ENCODE data around the gene EMSY.
A peak's percentile ranks its signal among the peaks of the same experiment; 100 is the strongest.

The EMSY gene

DNA sequence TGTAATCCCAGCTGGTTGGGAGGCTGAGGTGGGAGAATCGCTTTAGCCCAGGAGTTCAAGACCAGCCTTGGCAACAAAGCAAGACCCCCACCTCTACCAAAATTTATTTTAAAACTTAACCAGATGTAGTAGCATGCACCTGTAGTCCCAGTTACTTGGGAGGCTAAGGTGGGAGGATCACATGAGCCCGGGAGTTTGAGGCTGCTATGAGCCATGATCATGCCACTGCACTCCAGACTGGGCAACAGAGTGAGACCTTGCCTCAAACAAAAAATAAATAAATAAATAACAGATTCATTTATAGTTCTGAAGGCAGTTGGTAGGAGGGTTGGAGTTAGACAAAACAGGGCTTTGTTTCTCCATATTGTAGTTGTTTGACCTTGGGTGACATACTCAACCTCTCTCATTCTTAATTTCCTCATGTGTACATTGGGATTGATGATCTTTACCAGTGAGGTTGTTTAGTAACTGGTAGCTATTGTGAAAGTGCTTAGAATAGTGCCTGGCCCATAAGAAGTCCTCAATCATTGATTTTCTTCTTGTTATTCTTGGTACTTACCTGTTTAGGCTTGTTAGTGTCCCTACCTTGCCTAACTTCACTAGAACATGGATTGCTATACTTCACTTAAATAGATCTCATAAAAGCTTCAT, 79.1 kb downstream of the EMSY start:
- DNase-seq: no peak

GRCh38 chr11:76524461-76524860, 79.6 kb downstream of the EMSY start:
- peak; percentile 51 for DNase-seq

GRCh38 chr11:76524919-76525318, 80.1 kb downstream of the EMSY start:
- no peak for DNase-seq

GRCh38 chr11:76526878-76527277, 82.1 kb downstream of the EMSY start:
- DNase-seq: no peak

DNA sequence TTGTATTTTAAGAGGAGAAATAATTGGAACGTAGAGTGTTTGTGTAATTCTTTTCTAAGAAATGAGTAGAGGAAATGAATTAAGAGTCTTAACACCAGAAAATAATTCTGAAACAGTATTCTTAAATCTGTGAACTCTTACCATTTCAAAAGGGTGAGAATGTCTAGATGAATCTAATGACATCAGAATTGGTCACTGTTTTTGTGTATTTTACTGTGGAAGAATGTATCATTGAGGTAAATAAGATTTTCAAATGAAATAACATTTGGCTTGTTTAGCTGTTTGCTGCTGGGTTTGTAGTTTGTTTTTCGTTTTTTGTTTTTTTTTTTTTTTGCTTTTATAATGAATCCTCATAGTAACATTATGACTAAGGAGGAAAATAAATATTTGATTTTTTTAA, 97.6 kb downstream of the EMSY start:
- DNase-seq: no peak

GRCh38 chr11:76543006-76543703, 98.3 kb downstream of the EMSY start:
- no peak for DNase-seq

GRCh38 chr11:76550781-76551180, 106.0 kb downstream of the EMSY start:
- DNase-seq: no peak

DNA sequence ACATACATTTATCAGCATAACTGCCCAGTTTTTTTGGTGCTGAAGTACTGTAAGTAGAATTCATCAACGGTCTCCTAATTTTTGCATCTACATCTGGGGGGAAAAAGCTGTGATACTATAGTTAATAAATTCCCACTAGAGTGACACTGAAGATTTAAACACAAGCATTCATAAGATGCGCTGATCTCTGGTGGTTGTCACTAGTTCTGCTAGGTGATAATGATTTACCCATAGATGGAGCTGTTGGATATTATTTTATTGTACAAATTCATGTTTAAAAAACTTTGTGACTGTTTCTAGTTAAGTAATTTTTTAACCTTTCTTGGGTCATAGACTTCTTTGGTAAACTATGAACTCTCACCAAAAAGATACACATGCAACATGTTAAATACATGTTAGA, 106.6 kb downstream of the EMSY start:
- DNase-seq: peak; percentile 36

DNA sequence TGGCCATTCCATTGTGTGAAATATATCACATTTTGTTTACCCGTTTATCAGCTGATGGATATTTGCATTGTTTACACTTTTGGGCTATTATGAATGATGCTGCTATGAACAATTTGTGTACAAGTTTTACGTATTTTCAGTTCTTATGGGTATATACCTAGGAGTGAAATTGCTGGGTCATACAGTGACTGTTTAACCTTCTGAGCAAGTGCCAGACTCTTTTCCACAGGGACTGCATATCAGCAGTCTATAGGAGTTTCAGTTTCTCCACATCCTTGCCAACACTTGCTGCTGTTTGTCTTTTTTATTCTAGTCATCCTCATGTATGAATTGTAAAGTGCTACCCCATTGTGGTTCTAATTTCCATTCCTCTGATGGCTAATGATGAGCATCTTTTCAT, 108.2 kb downstream of the EMSY start:
- DNase-seq: no peak

DNA sequence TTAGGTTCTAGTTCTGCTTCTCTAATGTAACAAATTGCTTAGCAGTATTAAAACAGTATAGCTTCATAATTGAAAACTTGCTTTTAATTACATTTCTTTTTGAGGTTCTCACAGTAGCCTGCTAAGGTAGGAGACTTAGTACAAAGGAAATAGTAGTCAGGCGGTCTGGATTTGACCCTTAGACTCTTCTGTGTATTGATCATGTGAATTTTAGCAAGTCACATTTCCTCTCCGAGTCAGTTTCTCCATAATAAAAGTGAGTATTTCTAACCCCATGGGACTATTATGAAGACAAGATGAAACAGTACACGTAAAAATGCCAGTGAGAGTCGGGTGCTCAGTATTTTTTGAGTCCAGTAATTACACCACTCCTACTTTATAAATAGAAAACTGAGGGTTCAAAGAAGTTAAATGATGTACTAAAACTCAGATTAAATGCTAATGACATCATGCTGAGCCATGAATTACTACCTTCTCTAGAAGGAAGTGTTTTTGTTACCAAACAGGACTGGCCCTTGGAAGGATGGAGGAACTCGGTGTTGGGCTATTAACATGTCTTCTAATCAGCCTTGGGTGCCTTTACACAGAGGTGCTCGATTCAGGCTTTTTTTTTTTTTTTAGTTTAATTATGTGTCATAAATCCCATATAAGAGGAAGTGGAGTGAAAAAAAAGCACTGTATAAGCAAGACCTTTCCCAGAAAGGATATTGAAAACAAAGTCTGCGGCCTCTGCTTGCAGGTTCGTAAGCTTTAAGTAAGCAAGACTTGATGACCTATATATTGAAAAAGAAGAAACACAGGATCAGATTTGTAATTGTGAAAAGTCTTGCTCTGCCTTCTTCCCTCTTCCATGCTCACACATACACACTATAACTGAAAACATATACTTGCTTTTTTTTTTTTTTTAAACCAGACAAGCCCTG, 109.0 kb downstream of the EMSY start:
- DNase-seq: no peak

DNA sequence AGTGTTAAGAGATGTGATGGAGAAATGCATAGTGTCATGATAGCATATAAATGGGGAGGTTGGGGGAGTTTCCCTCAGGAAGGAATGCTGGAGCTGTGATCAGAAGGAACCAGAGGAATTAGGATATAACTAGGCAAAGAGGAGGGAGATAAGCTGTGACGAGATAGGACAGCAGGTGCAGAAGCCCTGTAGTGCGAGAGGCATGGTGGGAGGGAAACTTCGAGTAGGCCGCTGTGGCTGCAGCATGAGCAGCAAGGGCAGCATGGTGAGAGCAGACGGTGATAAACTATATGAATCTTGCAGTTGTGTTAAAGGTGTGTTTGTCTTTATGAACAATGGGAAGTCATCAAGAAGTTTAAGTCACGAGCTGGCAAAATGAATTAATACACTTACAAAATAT, 109.9 kb downstream of the EMSY start:
- no peak for DNase-seq

- DNase-seq: no peak
Observed at GRCh38 chr11:76557466-76557865, 112.6 kb downstream of the EMSY start.

- no peak for DNase-seq
Observed at GRCh38 chr11:76558473-76558872, 113.7 kb downstream of the EMSY start.

GRCh38 chr11:76558891-76559290, 114.1 kb downstream of the EMSY start:
- DNase-seq: no peak

- DNase-seq: no peak
Observed at GRCh38 chr11:76559346-76559745, 114.5 kb downstream of the EMSY start.

GRCh38 chr11:76560219-76560618, 115.4 kb downstream of the EMSY start:
- no peak for DNase-seq

DNA sequence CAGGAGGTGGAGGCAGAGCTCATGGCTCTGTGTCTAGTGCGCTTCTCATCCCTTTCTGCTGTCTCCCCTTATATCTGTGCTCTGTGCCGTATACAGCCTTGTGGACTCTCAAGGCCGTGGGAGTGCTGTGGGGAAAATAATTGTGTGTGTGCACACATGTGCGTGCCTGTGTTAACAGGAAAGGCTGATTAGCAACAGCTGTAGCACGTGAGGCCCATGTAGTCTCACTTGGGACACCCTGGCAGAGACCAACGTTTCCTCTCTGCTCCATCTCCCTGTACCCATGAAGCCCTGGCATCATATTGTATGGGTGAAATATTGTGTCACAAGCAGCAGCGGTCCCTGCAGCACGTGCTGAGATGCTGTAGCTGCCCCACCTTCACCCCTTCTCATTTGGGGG, 116.4 kb downstream of the EMSY start:
- DNase-seq: peak; percentile 11

DNA sequence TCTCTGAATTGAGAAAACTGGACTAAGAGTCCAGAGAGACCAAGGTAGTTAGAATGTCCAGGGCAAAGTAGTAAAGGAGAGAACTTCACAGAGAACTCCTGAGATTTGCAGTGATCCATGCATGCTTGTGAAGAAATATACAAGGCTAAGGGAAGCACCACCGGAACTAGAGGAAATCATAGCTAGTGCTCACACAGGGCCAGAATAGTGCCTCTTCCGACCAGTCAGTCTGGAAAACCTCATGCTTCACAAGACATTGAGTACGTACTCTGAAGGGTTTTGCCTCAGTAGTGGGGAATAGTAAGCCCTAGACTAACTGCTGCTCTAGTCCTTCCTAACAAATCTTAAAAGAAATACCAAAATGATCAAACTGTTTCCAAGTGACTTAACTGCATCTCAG, 117.7 kb downstream of the EMSY start:
- no peak for DNase-seq

DNA sequence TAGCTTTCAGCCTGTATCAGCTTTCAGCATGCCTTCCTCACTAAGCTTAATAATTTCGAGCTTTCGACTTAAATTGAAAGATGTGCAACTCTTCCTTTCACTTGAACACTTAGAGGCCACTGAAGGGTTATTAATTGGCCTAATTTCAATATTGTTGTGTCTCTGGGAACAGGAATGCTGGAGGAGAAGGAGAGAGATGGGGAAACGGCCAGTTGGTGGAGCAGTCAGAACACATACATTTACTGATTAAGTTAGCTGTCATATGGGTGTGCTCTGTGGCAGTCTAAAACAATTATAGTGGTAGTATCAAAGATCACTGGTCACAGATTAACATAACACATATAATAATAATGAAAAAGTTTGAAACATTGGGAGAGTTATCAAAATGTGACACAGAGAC, 119.5 kb downstream of the EMSY start:
- DNase-seq: no peak

- no peak for DNase-seq
Observed at GRCh38 chr11:76566811-76567210, 122.0 kb downstream of the EMSY start.

DNA sequence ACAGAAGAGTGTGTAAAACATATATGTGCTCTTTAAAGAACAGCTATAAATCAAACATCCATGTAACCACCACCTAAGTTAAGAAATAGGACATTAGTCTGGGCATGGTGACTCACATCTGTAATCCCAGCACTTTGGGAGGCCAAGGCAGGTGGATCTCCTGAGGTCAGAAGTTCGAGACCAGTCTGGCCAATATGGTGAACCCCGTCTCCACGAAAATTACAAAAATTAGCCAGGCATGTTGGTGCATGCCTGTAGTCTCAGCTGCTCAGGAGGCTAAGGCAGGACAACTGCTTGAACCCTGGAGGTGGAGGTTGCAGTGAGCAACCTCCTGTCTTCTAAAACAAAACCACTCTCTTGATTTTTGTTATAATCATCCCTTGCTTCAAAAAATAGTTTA, 122.4 kb downstream of the EMSY start:
- DNase-seq: no peak

DNA sequence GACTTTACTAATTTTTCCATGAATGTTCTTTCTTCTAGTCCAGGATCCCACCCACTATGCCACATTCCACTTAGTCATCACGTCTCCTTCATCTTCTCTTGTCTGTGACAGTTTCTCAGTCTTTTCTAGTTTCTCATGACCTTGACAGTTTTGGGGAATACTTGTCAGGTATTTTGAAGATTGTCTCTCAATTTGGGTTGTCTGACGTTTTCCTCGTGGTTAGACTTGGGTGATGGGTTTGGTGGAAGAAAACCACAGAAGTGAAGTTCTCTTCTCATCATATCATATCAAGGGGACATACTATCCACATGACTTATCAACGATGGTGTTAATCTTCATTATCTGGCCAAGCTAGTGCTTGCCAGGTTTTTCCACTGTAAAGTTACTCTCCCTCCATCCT, 123.3 kb downstream of the EMSY start:
- DNase-seq: no peak

- DNase-seq: no peak
Observed at GRCh38 chr11:76568621-76569020, 123.8 kb downstream of the EMSY start.
